ENCODE measurements around the gene CCDC18. TPM values are rescaled to one million over a fixed set of nuclear protein-coding genes. Genes with fewer than 3 reads are reported as not detected.
A peak's percentile ranks its signal among the peaks of the same experiment; 100 is the strongest.

The CCDC18 gene
- total RNA-seq, 2 experiments from 2014 or later = 5.4 to 7.0 TPM

DNA sequence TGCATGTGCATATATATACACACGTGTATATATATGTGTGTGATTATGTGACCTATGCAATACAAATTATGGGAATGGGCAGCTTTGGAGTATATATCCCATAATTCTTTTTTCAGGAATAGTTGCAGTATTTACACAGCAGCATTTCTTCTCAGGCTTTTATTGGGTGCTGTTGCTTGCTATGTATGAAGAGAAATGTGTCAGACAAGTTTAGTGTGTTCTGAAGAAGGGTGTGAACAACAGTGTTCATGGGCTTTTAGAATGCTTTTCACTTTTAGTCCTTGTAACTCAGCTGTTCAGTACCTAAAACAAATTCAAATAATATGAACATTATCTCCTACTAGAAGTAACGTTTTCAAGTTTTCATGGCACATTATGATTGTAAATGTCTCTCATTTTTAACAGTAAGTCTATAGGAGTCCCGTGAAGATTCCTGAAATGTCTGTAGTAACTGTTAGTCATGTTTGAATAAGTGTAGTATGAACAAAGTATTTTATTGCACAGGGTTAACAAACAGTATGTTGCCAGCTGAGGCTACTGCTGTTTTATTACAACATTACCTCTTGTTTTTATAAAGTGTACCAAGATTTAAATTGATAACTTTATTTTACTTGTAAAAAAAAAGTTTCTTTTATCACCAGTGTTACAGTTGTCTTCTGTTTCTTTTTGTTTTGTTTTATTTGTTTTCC is 42.8 kb upstream of the CCDC18 start:
- Histone ChIP-seq H3K4me3 (ENCODE audit: low read length) (no peak overlapping the region), H3K27ac (ENCODE audit: low read depth in 1 of 2, low read length in 2 of 2) (no peak overlapping the region), H3K36me3 (ENCODE audit: insufficient read depth, low read length) (peaks cover 52% of the 10 kb centered on the region), H3K27me3 (ENCODE audit: control insufficient read depth in 1 of 2, insufficient read depth in 2 of 2, low read length in 2 of 2) (no peaks in the 10 kb centered on the region), H3K9me3 (ENCODE audit: control insufficient read depth in 1 of 2, insufficient read depth in 1 of 2, low read length in 2 of 2) (no peaks in the 10 kb centered on the region), H3K4me1 (ENCODE audit: insufficient read depth, low read length) (no peaks in the 10 kb centered on the region)
- Mint-ChIP-seq H3K36me3 (ENCODE audit: low read depth) (peaks cover 72% of the 10 kb centered on the region), H3K9me3 (no peaks in the 10 kb centered on the region), H3K4me3 (no peak overlapping the region), H3K27ac (no peak overlapping the region), H3K27me3 (no peaks in the 10 kb centered on the region), H3K4me1 (ENCODE audit: low read depth) (peaks cover 5% of the 10 kb centered on the region)
- TF ChIP-seq, protein P1, sequence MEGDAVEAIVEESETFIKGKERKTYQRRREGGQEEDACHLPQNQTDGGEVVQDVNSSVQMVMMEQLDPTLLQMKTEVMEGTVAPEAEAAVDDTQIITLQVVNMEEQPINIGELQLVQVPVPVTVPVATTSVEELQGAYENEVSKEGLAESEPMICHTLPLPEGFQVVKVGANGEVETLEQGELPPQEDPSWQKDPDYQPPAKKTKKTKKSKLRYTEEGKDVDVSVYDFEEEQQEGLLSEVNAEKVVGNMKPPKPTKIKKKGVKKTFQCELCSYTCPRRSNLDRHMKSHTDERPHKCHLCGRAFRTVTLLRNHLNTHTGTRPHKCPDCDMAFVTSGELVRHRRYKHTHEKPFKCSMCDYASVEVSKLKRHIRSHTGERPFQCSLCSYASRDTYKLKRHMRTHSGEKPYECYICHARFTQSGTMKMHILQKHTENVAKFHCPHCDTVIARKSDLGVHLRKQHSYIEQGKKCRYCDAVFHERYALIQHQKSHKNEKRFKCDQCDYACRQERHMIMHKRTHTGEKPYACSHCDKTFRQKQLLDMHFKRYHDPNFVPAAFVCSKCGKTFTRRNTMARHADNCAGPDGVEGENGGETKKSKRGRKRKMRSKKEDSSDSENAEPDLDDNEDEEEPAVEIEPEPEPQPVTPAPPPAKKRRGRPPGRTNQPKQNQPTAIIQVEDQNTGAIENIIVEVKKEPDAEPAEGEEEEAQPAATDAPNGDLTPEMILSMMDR (IDR thresholded peaks at IDR 0.05) = no peak
- CTCF ChIA-PET = no interaction called here
- DNase-seq = no peak
- POLR2A ChIA-PET = no interaction called here
- ATAC-seq (ENCODE audit: poor library complexity) = no peak
- intact Hi-C loops (cut with DNase I, micrococcal nuclease) = no loop called here

DNA sequence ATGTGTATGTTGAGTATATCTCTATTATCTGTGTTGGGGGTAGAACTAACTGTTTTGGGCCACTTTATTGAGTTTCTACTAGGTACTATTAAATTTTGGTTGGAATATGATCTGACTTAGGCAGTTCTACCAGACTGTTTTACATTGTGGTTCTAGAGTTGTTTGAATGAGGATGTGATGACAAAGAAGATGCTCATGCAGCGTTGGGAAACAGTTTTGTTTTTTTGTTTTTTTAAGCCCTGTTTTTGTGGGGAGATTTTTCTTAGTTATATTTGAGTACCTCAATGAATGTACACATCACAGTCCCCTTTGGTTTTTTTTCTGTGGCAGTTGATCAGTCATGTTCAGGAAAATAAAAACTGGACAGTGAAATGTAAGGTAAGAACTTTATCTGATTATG is 40.4 kb upstream of the CCDC18 start:
- ATAC-seq (ENCODE audit: poor library complexity) = no peak
- Mint-ChIP-seq H3K36me3 (ENCODE audit: low read depth) (peaks cover 58% of the 10 kb centered on the region), H3K4me3 (no peak overlapping the region), H3K4me1 (ENCODE audit: low read depth) (peaks cover 5% of the 10 kb centered on the region), H3K27ac (no peak overlapping the region), H3K9me3 (no peaks in the 10 kb centered on the region), H3K27me3 (no peaks in the 10 kb centered on the region)
- TF ChIP-seq, protein P1 (IDR thresholded peaks at IDR 0.05) = no peak
- no peak for DNase-seq
- H3K9me3 ChIP-seq (ENCODE audit: control insufficient read depth in 1 of 2, insufficient read depth in 1 of 2, low read length in 2 of 2) = no peaks in the 10 kb centered on the region
- H3K4me1 ChIP-seq (ENCODE audit: insufficient read depth, low read length) = no peaks in the 10 kb centered on the region
- intact Hi-C loops (cut with DNase I, micrococcal nuclease) = loop anchor here in 1 of 2 experiments (10.0 kb wide), 1 partner anchor 75 kb away; no protein-coding TSS in a partner anchor
- H3K36me3 ChIP-seq (ENCODE audit: insufficient read depth, low read length) = peaks cover 33% of the 10 kb centered on the region
- H3K27ac ChIP-seq (ENCODE audit: low read depth in 1 of 2, low read length in 2 of 2) = no peak overlapping the region
- POLR2A ChIA-PET = no interaction called here
- H3K4me3 ChIP-seq (ENCODE audit: low read length) = no peak overlapping the region
- no peaks in the 10 kb centered on the region for H3K27me3 ChIP-seq (ENCODE audit: control insufficient read depth in 1 of 2, insufficient read depth in 2 of 2, low read length in 2 of 2)
- CTCF ChIA-PET = interaction anchor here (1.1 kb wide), 1 partner anchor 12 kb away, joined by 3 read pairs; no protein-coding TSS in a partner anchor

DNA sequence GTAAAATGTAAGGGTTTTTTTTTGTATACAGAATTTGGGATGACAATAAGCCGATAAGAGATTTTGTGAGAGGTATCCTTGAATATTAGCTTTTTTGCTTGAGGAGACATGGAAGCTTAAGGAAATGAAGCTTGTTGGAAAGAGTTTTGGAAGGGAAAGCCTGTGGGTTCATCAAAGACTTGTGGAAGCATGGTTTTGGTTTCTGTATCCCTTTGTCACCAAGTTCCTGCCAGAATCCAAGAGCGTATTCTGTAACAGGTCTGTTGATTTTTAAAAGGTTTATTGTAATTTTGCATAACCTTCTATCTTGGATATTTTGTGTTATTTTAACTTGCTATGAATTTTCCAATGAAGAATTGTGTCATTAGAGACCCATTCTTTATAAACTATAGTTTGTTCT is 38.4 kb upstream of the CCDC18 start:
- ChIA-PET POLR2A (no interaction called here), CTCF (no interaction called here)
- H3K27me3 ChIP-seq (ENCODE audit: control insufficient read depth in 1 of 2, insufficient read depth in 2 of 2, low read length in 2 of 2) = no peaks in the 10 kb centered on the region
- no peaks in the 10 kb centered on the region for H3K4me1 ChIP-seq (ENCODE audit: insufficient read depth, low read length)
- Mint-ChIP-seq H3K27ac (peak overlapping the region; percentile 16), H3K4me1 (ENCODE audit: low read depth) (peaks cover 5% of the 10 kb centered on the region), H3K27me3 (no peaks in the 10 kb centered on the region), H3K9me3 (no peaks in the 10 kb centered on the region), H3K36me3 (ENCODE audit: low read depth) (peaks cover 44% of the 10 kb centered on the region), H3K4me3 (no peak overlapping the region)
- DNase-seq (no peak), ATAC-seq (ENCODE audit: poor library complexity) (no peak)
- peaks cover 13% of the 10 kb centered on the region for H3K36me3 ChIP-seq (ENCODE audit: insufficient read depth, low read length)
- TF ChIP-seq, protein P1 (IDR thresholded peaks at IDR 0.05) = no peak
- H3K27ac ChIP-seq (ENCODE audit: low read depth in 1 of 2, low read length in 2 of 2) = no peak overlapping the region
- no peaks in the 10 kb centered on the region for H3K9me3 ChIP-seq (ENCODE audit: control insufficient read depth in 1 of 2, insufficient read depth in 1 of 2, low read length in 2 of 2)
- H3K4me3 ChIP-seq (ENCODE audit: low read length) = no peak overlapping the region
- intact Hi-C loops (cut with DNase I, micrococcal nuclease) = loop anchor here in 1 of 2 experiments (10.0 kb wide), 1 partner anchor 73 kb away; no protein-coding TSS in a partner anchor

Data from CD4-positive, alpha-beta T cell (primary cell).